Breast epithelium (tissue), 3 donors: ENCODE data around the gene TMEM126A.

Experiments used
- CTCF ChIP-seq, 3 donors: fragments of 450-650 bp; IDR thresholded peaks; one replicate each; pipeline ENCODE4 v1.5.1; 2016 to 2017; ENCODE audit warnings: antibody characterized with exemption in 3 of 3, mild to moderate bottlenecking in 3 of 3, moderate library complexity in 3 of 3
- POLR2A ChIP-seq: fragments of 450-650 bp; IDR thresholded peaks from one replicate; pipeline ENCODE4 v1.6.1; 2016; ENCODE audit warnings: antibody characterized with exemption, mild to moderate bottlenecking, moderate library complexity
- POLR2AphosphoS5 ChIP-seq, 3 donors: sonication (generic); formaldehyde crosslinking; IDR thresholded peaks; one replicate each; pipeline ENCODE4 v1.6.1; 2017; ENCODE audit warnings: antibody characterized with exemption in 3 of 3

- TF ChIP-seq CTCF (IDR thresholded peaks at IDR 0.05): no peak
- no peak for TF ChIP-seq POLR2A
- TF ChIP-seq POLR2AphosphoS5 (IDR thresholded peaks at IDR 0.05): no peak
Observed at GRCh38 chr11:85699957-85700741, 52.4 kb downstream of the TMEM126A start.
